Hematopoietic multipotent progenitor cell treated with erythropoietin and hydrocortisone succinate and interleukin-3 and kit ligand, for 6 days (in vitro differentiated cells): ENCODE data around the gene KNG1.

Experiments
- DNase-seq: peaks from one replicate; pipeline ENCODE4 v3.0.0-alpha.2; 2015

The KNG1 gene

GRCh38 chr3:186782542-186783057, 65.4 kb downstream of the KNG1 start:
- DNase-seq: peak; percentile 51

- peak; percentile 93 for DNase-seq
Observed at GRCh38 chr3:186783058-186783730, 66.0 kb downstream of the KNG1 start, which contains the start of gene EIF4A2. Gene EIF4A2 (plus strand): TSS chr3:186783577. CDS start chr3:186783611, 34 bp downstream.

DNA sequence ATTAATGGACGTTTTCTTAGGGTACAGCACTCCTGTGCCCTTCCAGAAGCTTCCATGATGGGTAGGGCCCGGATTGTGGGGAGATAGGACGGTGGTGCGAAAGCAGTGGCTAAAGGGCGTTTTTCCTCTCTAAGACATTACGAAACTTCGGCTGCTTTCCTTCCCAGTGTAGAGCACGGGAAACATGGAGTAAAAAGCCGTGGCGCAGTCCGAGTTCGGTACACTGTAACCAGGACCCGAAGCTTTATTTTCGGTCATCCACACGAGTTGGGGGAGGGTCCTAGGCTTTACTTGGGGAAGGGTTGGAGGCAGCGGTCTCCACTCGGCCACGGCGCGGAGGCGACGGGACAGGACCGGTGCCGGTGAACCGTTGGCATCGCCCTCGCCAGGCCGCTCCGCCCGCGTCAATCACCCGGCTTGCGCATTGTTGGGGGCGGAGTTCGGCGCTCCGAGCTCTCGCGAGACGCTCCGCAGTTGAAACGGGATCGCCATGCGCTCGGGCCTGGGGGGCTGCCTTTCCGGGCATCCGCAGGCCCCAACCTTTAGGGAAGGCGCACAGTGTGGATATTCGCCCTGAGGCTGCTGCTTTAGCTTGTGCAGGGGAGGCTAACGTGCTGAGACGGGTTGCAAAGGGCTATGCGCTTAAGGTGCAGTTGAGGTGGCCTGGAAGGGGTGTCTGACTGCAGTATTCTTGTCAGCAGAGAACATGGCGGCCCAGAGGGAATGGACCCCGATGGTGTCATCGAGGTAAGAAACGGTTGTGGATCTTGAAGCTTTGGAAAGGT, 66.8 kb downstream of the KNG1 start:
- peak; percentile 87 for DNase-seq

DNA sequence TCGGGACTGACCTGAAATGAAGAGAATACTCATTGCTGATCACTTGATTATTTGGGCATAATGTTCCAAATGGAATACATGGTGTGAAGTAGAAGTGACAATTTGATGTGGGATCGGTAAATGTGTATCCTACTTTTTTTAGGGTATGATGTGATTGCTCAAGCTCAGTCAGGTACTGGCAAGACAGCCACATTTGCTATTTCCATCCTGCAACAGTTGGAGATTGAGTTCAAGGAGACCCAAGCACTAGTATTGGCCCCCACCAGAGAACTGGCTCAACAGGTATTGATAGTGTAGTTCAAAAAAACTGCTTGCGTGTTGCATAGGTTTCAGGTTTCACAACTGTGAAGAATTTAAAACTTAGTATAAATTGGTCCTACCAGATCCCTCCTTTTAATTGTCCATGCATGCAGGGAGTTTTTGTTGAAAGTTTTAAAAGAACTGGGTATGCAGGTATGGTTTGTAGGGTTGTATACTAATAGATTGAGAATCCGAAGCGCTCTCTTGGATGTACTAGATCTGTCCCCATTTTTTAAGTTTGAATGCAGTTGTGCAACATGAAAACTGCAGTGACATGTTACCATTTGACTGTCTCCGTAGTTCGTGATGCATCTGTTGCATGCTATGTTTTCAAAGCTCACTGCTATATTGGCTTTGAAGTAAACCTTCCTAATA, 67.8 kb downstream of the KNG1 start:
- peak; percentile 35 for DNase-seq

GRCh38 chr3:186785495-186786018, 68.4 kb downstream of the KNG1 start:
- DNase-seq: no peak

- peak; percentile 12 for DNase-seq
Observed at GRCh38 chr3:186786922-186787321, 69.8 kb downstream of the KNG1 start.

GRCh38 chr3:186787642-186788481, 70.7 kb downstream of the KNG1 start:
- DNase-seq: no peak

GRCh38 chr3:186788482-186789370, 71.6 kb downstream of the KNG1 start:
- DNase-seq: peak; percentile 51

DNA sequence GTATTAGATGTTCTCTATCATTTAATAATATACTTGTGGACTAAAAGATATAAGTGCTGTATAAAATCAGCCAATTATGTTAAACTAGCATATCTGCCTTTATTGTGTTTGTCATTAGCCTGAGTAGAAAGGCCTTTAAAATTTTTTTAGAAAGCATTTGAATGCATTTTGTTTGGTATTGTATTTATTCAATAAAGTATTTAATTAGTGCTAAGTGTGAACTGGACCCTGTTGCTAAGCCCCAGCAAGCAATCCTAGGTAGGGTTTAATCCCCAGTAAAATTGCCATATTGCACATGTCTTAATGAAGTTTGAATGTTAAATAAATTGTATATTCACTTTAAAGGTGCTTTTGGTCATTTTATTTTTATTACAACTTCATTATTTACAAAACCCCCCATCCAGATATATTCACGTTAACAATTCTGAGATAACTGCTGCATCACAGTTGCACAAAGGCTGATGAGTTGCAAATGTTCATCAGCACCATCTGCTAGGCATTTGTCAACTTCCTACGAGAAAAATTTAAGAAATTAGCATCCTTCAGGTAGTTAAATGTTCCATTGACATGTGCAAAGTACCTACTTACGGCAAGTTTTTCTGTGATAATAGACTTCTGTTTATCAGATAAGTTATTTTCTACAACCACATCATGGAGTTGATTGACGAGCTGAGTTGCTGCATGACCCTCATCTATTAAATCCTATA, 72.5 kb downstream of the KNG1 start:
- DNase-seq: peak; percentile 56

DNA sequence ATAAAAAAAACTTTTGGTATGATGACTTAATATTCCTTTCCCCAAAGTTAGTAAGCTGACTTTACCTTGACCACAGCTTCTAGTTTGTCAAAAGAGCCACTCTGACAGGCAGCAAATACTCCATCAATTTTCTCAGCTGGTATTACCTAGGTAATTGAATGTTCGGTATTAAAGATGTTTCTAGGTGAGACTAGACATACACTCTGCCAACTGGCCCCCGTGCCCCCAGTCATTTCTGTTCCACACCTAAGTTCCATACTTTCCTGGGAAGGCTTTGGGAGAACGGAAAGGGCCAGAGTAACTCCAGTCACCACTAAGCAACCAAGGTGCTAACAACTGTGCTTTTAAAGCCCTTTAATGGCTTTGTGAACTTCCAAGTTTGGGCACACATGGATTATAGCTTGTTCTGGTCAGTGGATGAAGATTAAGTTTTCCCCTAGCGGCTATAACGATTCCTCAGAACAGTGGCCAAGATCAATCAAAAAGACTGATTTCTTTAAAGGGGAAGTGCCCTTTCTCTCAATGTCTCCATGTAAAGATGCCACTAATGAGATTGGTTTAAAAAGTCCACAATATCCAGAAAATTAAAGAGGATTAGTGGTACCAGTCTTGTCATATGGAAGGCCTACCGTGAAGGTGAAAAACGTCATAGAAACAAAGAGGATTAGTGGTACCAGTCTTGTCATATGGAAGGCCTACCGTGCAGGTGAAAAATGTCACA, 73.3 kb downstream of the KNG1 start:
- peak; percentile 69 for DNase-seq
